GM13976 (cell line): ENCODE results near the gene WDFY1.
A peak's percentile ranks its signal among the peaks of the same experiment; 100 is the strongest.

ENCODE experiments used
- DNase-seq: peaks from one replicate; pipeline ENCODE4 v3.0.0; 2012; ENCODE audit warnings: low spot score
- CTCF ChIP-seq: IDR thresholded peaks from 2 replicates; pipeline ENCODE4 v1.5.1; 2012; ENCODE audit warnings: borderline replicate concordance, mild to moderate bottlenecking; ENCODE audit not compliant: insufficient read depth; ENCODE audit errors: extremely low read depth, missing control alignments, control extremely low read depth
- in situ Hi-C: fragments of 300-500 bp; cut with MboI; formaldehyde crosslinking; loops from one replicate; pipeline ENCODE4 v1.12.0; 2022; ENCODE audit warnings: low sequenced_read_pairs, mixed read lengths, inconsistent platforms; ENCODE audit not compliant: unreplicated experiment

Gene WDFY1

GRCh38 chr2:223894009-223894408, 51.1 kb downstream of the WDFY1 start:
- in situ Hi-C loops = no loop called here
- TF ChIP-seq CTCF = no peak
- DNase-seq = no peak

- TF ChIP-seq CTCF = no peak
- DNase-seq = no peak
- in situ Hi-C loops = no loop called here
Observed at GRCh38 chr2:223890721-223891120, 54.4 kb downstream of the WDFY1 start.

- in situ Hi-C loops = no loop called here
- DNase-seq = no peak
- TF ChIP-seq CTCF = no peak
Observed at GRCh38 chr2:223889229-223889628, 55.9 kb downstream of the WDFY1 start.

GRCh38 chr2:223888251-223888650, 56.9 kb downstream of the WDFY1 start:
- no peak for DNase-seq
- no peak for TF ChIP-seq CTCF
- in situ Hi-C loops = no loop called here

GRCh38 chr2:223887127-223887526, 58.0 kb downstream of the WDFY1 start:
- TF ChIP-seq CTCF = no peak
- DNase-seq = no peak
- in situ Hi-C loops = no loop called here

- no peak for DNase-seq
- TF ChIP-seq CTCF = no peak
- in situ Hi-C loops = no loop called here
Observed at GRCh38 chr2:223886726-223887125, 58.4 kb downstream of the WDFY1 start.

- TF ChIP-seq CTCF = no peak
- DNase-seq = peak; percentile 58
- in situ Hi-C loops = no loop called here
Observed at GRCh38 chr2:223884399-223884798, 60.7 kb downstream of the WDFY1 start.
